ENCODE measurements around the gene VSIG10L2. TPM values are rescaled to one million over a fixed set of nuclear protein-coding genes. Genes with fewer than 3 reads are reported as not detected.
A peak's percentile ranks its signal among the peaks of the same experiment; 100 is the strongest.

Gene VSIG10L2
- total and polyA plus RNA-seq, 4 donors: 0.48 TPM; not detected in 3

DNA sequence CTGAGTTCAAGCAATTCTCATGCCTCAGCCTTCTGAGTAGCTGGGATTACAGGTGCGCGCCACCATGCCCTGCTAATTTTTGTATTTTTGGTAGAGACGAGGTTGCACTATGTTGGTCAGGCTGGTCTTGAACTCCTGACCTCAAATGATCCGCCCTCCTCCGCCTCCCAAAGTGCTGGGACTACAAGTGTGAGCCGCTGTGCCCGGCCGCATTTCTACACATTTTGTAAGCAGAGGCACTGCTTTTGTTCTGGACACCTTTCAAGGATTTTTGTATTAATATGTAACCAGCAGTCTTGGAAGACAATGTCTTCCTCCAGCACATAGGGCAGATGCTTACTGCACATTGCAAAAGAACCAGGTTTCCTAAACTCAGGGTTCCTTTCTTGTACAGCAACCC is 11.4 kb upstream of the VSIG10L2 start:
- no peaks in the 10 kb centered on the region for H3K9me3 ChIP-seq (ENCODE audit: control insufficient read depth, low read length)
- DNase-seq (no peak), ATAC-seq (ENCODE audit: low FRiP score) (no peak)
- intact Hi-C loops (cut with DNase I): no loop called here
- no peak overlapping the region for H3K27ac ChIP-seq (ENCODE audit: low read depth in 1 of 2, low read length in 2 of 2)
- no peaks in the 10 kb centered on the region for H3K4me1 ChIP-seq (ENCODE audit: control insufficient read depth in 1 of 2, insufficient read depth in 2 of 2, low read length in 2 of 2)
- no peaks in the 10 kb centered on the region for H3K27me3 ChIP-seq (ENCODE audit: control insufficient read depth in 1 of 2, insufficient read depth in 2 of 2, low read length in 1 of 2)
- H3K36me3 ChIP-seq (ENCODE audit: control insufficient read depth in 1 of 2, insufficient read depth in 2 of 2, low read length in 1 of 2): no peaks in the 10 kb centered on the region
- 90 to 95% methylated on average over 8 of the region's 8 CpGs for WGBS, 2 donors
- H3K4me3 ChIP-seq (ENCODE audit: low read length in 2 of 2): no peak overlapping the region

DNA sequence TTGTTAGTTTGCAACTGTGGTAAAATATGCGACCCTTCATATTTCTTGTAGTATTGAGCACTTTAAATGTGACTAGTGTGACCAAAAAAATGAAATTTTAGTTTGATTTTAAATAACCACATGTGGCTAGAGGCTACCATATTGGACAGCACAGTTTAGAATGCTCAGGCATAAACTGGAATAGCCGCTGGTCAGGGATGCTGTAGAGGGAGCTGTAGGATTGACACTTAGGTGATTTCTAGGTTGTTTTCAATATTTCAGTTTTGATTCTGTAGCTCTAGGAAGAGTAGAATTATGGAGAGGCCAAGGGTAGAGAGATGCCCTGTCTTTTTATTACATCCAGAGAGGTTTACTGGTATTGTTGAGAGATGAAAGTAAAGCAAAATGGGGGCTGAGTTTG is 10.8 kb upstream of the VSIG10L2 start:
- H3K27me3 ChIP-seq (ENCODE audit: control insufficient read depth in 1 of 2, insufficient read depth in 2 of 2, low read length in 1 of 2): no peaks in the 10 kb centered on the region
- H3K36me3 ChIP-seq (ENCODE audit: control insufficient read depth in 1 of 2, insufficient read depth in 2 of 2, low read length in 1 of 2): no peaks in the 10 kb centered on the region
- H3K4me1 ChIP-seq (ENCODE audit: control insufficient read depth in 1 of 2, insufficient read depth in 2 of 2, low read length in 2 of 2): no peaks in the 10 kb centered on the region
- ATAC-seq (ENCODE audit: low FRiP score) (no peak), DNase-seq (no peak)
- intact Hi-C loops (cut with DNase I): no loop called here
- H3K4me3 ChIP-seq (ENCODE audit: low read length in 2 of 2): no peak overlapping the region
- H3K9me3 ChIP-seq (ENCODE audit: control insufficient read depth, low read length): no peaks in the 10 kb centered on the region
- WGBS, 2 donors: 93 to 94% methylated on average over 2 of the region's 2 CpGs
- H3K27ac ChIP-seq (ENCODE audit: low read depth in 1 of 2, low read length in 2 of 2): no peak overlapping the region

GRCh38 chr11:125935618-125936199 is 10.1 kb upstream of the VSIG10L2 start:
- WGBS, 2 donors: 65 to 69% methylated on average over 12 of the region's 12 CpGs
- Histone ChIP-seq H3K4me3 (ENCODE audit: low read length in 2 of 2) (no peak overlapping the region), H3K36me3 (ENCODE audit: control insufficient read depth in 1 of 2, insufficient read depth in 2 of 2, low read length in 1 of 2) (no peaks in the 10 kb centered on the region), H3K9me3 (ENCODE audit: control insufficient read depth, low read length) (no peaks in the 10 kb centered on the region), H3K4me1 (ENCODE audit: control insufficient read depth in 1 of 2, insufficient read depth in 2 of 2, low read length in 2 of 2) (no peaks in the 10 kb centered on the region), H3K27me3 (ENCODE audit: control insufficient read depth in 1 of 2, insufficient read depth in 2 of 2, low read length in 1 of 2) (no peaks in the 10 kb centered on the region), H3K27ac (ENCODE audit: low read depth in 1 of 2, low read length in 2 of 2) (no peak overlapping the region)
- DNase-seq: no peak
- no peak for ATAC-seq (ENCODE audit: low FRiP score)
- intact Hi-C loops (cut with DNase I): no loop called here

- no peak overlapping the region for H3K27ac ChIP-seq (ENCODE audit: low read depth in 1 of 2, low read length in 2 of 2)
- H3K4me3 ChIP-seq (ENCODE audit: low read length in 2 of 2): no peak overlapping the region
- DNase-seq (no peak), ATAC-seq (ENCODE audit: low FRiP score) (no peak)
- H3K9me3 ChIP-seq (ENCODE audit: control insufficient read depth, low read length): no peaks in the 10 kb centered on the region
- no peaks in the 10 kb centered on the region for H3K27me3 ChIP-seq (ENCODE audit: control insufficient read depth in 1 of 2, insufficient read depth in 2 of 2, low read length in 1 of 2)
- 90% methylated on average over 5 of the region's 5 CpGs for whole genome bisulfite sequencing, 2 donors
- H3K36me3 ChIP-seq (ENCODE audit: control insufficient read depth in 1 of 2, insufficient read depth in 2 of 2, low read length in 1 of 2): no peaks in the 10 kb centered on the region
- intact Hi-C loops (cut with DNase I): no loop called here
- no peaks in the 10 kb centered on the region for H3K4me1 ChIP-seq (ENCODE audit: control insufficient read depth in 1 of 2, insufficient read depth in 2 of 2, low read length in 2 of 2)
Measured at GRCh38 chr11:125938418-125938817, 7.4 kb upstream of the VSIG10L2 start.

GRCh38 chr11:125939081-125939521 is 6.7 kb upstream of the VSIG10L2 start:
- Histone ChIP-seq H3K36me3 (ENCODE audit: control insufficient read depth in 1 of 2, insufficient read depth in 2 of 2, low read length in 1 of 2) (no peaks in the 10 kb centered on the region), H3K9me3 (ENCODE audit: control insufficient read depth, low read length) (no peaks in the 10 kb centered on the region), H3K27me3 (ENCODE audit: control insufficient read depth in 1 of 2, insufficient read depth in 2 of 2, low read length in 1 of 2) (no peaks in the 10 kb centered on the region), H3K4me1 (ENCODE audit: control insufficient read depth in 1 of 2, insufficient read depth in 2 of 2, low read length in 2 of 2) (no peaks in the 10 kb centered on the region), H3K4me3 (ENCODE audit: low read length in 2 of 2) (no peak overlapping the region), H3K27ac (ENCODE audit: low read depth in 1 of 2, low read length in 2 of 2) (no peak overlapping the region)
- ATAC-seq (ENCODE audit: low FRiP score) (peak; percentile 43), DNase-seq (peak in 1 of 2 donors; percentile 64)
- intact Hi-C loops (cut with DNase I): no loop called here
- WGBS, 2 donors: 37 to 39% methylated on average over 4 of the region's 4 CpGs

DNA sequence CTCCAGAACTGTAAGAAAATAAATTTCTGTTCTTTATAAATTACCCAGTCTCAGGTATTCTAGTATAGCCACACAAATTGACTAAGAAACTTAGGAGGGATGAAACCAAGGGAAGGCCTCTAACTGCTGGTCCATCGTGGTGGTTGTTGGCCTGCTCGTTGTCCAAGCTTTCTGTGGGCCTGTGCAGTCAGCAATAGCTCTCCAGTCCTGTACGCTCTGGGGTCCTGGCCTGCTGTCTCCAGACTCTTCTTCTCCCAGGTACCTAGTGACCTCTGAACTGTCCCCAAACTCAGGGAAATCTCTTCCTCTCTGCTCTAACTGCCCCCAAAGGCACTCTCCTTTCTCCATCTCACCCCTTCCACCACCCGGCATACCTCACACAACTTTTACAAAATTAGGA is 5.7 kb upstream of the VSIG10L2 start:
- no peaks in the 10 kb centered on the region for H3K4me1 ChIP-seq (ENCODE audit: control insufficient read depth in 1 of 2, insufficient read depth in 2 of 2, low read length in 2 of 2)
- 93% methylated on average over 4 of the region's 4 CpGs for WGBS, 2 donors

GRCh38 chr11:125941267-125941618 is 4.6 kb upstream of the VSIG10L2 start:
- no peaks in the 10 kb centered on the region for H3K4me1 ChIP-seq (ENCODE audit: control insufficient read depth in 1 of 2, insufficient read depth in 2 of 2, low read length in 2 of 2)
- H3K4me3 ChIP-seq (ENCODE audit: low read length in 2 of 2): no peak overlapping the region
- WGBS, 2 donors: 91 to 92% methylated on average over 4 of the region's 4 CpGs
- ATAC-seq (ENCODE audit: low FRiP score): no peak
- no peak for DNase-seq
- no peaks in the 10 kb centered on the region for H3K36me3 ChIP-seq (ENCODE audit: control insufficient read depth in 1 of 2, insufficient read depth in 2 of 2, low read length in 1 of 2)
- H3K27ac ChIP-seq (ENCODE audit: low read depth in 1 of 2, low read length in 2 of 2): no peak overlapping the region
- H3K9me3 ChIP-seq (ENCODE audit: control insufficient read depth, low read length): no peaks in the 10 kb centered on the region
- H3K27me3 ChIP-seq (ENCODE audit: control insufficient read depth in 1 of 2, insufficient read depth in 2 of 2, low read length in 1 of 2): no peaks in the 10 kb centered on the region
- intact Hi-C loops (cut with DNase I): no loop called here

More for the DNA sequence above, 5.7 kb upstream of the VSIG10L2 start:
- intact Hi-C loops (cut with DNase I): no loop called here
- no peaks in the 10 kb centered on the region for H3K36me3 ChIP-seq (ENCODE audit: control insufficient read depth in 1 of 2, insufficient read depth in 2 of 2, low read length in 1 of 2)
- H3K9me3 ChIP-seq (ENCODE audit: control insufficient read depth, low read length): no peaks in the 10 kb centered on the region
- H3K4me3 ChIP-seq (ENCODE audit: low read length in 2 of 2): no peak overlapping the region
- no peaks in the 10 kb centered on the region for H3K27me3 ChIP-seq (ENCODE audit: control insufficient read depth in 1 of 2, insufficient read depth in 2 of 2, low read length in 1 of 2)
- ATAC-seq (ENCODE audit: low FRiP score): no peak
- no peak overlapping the region for H3K27ac ChIP-seq (ENCODE audit: low read depth in 1 of 2, low read length in 2 of 2)
- peak in 1 of 2 donors; percentile 26 for DNase-seq

- Histone ChIP-seq H3K36me3 (ENCODE audit: control insufficient read depth in 1 of 2, insufficient read depth in 2 of 2, low read length in 1 of 2) (no peaks in the 10 kb centered on the region), H3K4me1 (ENCODE audit: control insufficient read depth in 1 of 2, insufficient read depth in 2 of 2, low read length in 2 of 2) (no peaks in the 10 kb centered on the region), H3K27ac (ENCODE audit: low read depth in 1 of 2, low read length in 2 of 2) (no peak overlapping the region), H3K27me3 (ENCODE audit: control insufficient read depth in 1 of 2, insufficient read depth in 2 of 2, low read length in 1 of 2) (no peaks in the 10 kb centered on the region), H3K4me3 (ENCODE audit: low read length in 2 of 2) (no peak overlapping the region), H3K9me3 (ENCODE audit: control insufficient read depth, low read length) (no peaks in the 10 kb centered on the region)
- intact Hi-C loops (cut with DNase I): loop anchor here in 1 of 2 donors (1.0 kb wide), 1 partner anchor 252 kb away; no protein-coding TSS in a partner anchor
- 33 to 36% methylated on average over 20 of the region's 20 CpGs for WGBS, 2 donors
- DNase-seq (peak; percentile 55 to 79), ATAC-seq (ENCODE audit: low FRiP score) (no peak)
Measured at GRCh38 chr11:125941619-125942611, 3.9 kb upstream of the VSIG10L2 start.

Measured in aorta (tissue), 5 donors.